ENCODE data around the gene CPZ.

GRCh38 chr4:8597319-8597718 is 4.8 kb downstream of the CPZ start:
- TF ChIP-seq SP1 (IDR thresholded peaks at IDR 0.05) (no peak), SUZ12 (IDR thresholded peaks at IDR 0.05) (no peak), L3MBTL2 (conservative IDR thresholded peaks at IDR 0.05) (no peak), ZNF384 (IDR thresholded peaks at IDR 0.05) (no peak), FOXK2 (IDR thresholded peaks at IDR 0.05) (no peak), ELF4 (IDR thresholded peaks at IDR 0.05) (no peak), BHLHE40 (IDR thresholded peaks at IDR 0.05; ENCODE audit: borderline replicate concordance) (no peak), FOXM1 (IDR thresholded peaks at IDR 0.05; ENCODE audit: borderline replicate concordance) (no peak), TARDBP (IDR thresholded peaks at IDR 0.05) (no peak), HDGF (IDR thresholded peaks at IDR 0.05; ENCODE audit: borderline replicate concordance) (no peak), ARNT (IDR thresholded peaks at IDR 0.05) (no peak), FOXA1 (IDR thresholded peaks at IDR 0.05) (no peak)
